Neural crest cell (in vitro differentiated cells): ENCODE results near the gene XRN2. TPM values are rescaled to one million over a fixed set of nuclear protein-coding genes. Genes with fewer than 3 reads are reported as not detected.
"Not testable (repeated sequence)": the region's sequence is repeated elsewhere in the genome, so short reads cannot be mapped to it uniquely, and the experiment has no call there.

Experiments used
- DNase-seq: peaks from one replicate; pipeline ENCODE4 v3.0.0; 2021; ENCODE audit warnings: low read depth, mixed read lengths, low spot score
- H3K27ac Mint-ChIP-seq: one replicate; pipeline ENCODE4 v1.8.0; 2021; ENCODE audit warnings: mild to moderate bottlenecking, mixed read lengths; ENCODE audit not compliant: unreplicated experiment
- H3K27me3 Mint-ChIP-seq: 2 replicates; pipeline ENCODE4 v1.8.0; 2021; ENCODE audit warnings: low read depth, mild to moderate bottlenecking, mixed read lengths
- H3K36me3 Mint-ChIP-seq: 2 replicates; pipeline ENCODE4 v1.8.0; 2021; ENCODE audit warnings: low read depth, mild to moderate bottlenecking, mixed read lengths
- H3K4me1 Mint-ChIP-seq: 2 replicates; pipeline ENCODE4 v1.8.0; 2021; ENCODE audit warnings: mixed read lengths
- H3K4me3 Mint-ChIP-seq: one replicate; pipeline ENCODE4 v1.8.0; 2021; ENCODE audit warnings: mild to moderate bottlenecking, mixed read lengths
- H3K9me3 Mint-ChIP-seq: 2 replicates; pipeline ENCODE4 v1.8.0; 2021; ENCODE audit warnings: mixed read lengths
- total RNA-seq: library from RNA; stranded (reverse); gene quantifications from 2 replicates; pipeline ENCODE4 v1.2.1, GENCODE V29; 2021
- TF ChIP-seq, protein P1 (sequence below): fragments of 200-600 bp; sonication (generic); conservative IDR thresholded peaks from 2 replicates; pipeline ENCODE4 v1.5.0; 2021; ENCODE audit warnings: antibody characterized with exemption, mild to moderate bottlenecking

XRN2 gene
- total RNA-seq, 1 donor from 2014 or later, result 101 TPM

DNA sequence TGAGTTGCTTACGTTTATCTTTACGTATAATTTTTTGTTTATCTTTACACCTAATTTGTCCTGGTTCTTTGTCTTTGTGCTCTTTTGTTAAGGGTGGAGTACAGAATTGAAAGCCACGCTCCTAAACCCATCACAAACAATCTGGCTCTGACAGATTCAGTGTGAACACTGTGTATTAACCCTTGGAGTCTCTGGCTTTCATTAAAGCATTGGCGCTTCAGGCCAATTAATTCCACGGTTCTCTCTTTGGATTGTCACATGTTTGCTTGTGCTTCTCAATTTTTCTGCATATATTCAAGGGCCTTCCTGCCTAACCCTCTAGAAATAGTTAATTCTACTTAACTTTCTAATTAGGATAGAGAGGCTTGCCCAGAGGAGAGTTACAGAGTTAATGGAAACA, 55.6 kb downstream of the XRN2 start:
- H3K4me1 Mint-ChIP-seq, result no peaks in the 10 kb centered on the region
- H3K9me3 Mint-ChIP-seq, result no peaks in the 10 kb centered on the region
- H3K27me3 Mint-ChIP-seq, result no peaks in the 10 kb centered on the region
- H3K4me3 Mint-ChIP-seq, result no peak overlapping the region
- TF ChIP-seq, protein P1, sequence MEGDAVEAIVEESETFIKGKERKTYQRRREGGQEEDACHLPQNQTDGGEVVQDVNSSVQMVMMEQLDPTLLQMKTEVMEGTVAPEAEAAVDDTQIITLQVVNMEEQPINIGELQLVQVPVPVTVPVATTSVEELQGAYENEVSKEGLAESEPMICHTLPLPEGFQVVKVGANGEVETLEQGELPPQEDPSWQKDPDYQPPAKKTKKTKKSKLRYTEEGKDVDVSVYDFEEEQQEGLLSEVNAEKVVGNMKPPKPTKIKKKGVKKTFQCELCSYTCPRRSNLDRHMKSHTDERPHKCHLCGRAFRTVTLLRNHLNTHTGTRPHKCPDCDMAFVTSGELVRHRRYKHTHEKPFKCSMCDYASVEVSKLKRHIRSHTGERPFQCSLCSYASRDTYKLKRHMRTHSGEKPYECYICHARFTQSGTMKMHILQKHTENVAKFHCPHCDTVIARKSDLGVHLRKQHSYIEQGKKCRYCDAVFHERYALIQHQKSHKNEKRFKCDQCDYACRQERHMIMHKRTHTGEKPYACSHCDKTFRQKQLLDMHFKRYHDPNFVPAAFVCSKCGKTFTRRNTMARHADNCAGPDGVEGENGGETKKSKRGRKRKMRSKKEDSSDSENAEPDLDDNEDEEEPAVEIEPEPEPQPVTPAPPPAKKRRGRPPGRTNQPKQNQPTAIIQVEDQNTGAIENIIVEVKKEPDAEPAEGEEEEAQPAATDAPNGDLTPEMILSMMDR, result no peak
- peaks cover 26% of the 10 kb centered on the region for H3K36me3 Mint-ChIP-seq
- H3K27ac Mint-ChIP-seq, result no peak overlapping the region
- DNase-seq, result no peak

DNA sequence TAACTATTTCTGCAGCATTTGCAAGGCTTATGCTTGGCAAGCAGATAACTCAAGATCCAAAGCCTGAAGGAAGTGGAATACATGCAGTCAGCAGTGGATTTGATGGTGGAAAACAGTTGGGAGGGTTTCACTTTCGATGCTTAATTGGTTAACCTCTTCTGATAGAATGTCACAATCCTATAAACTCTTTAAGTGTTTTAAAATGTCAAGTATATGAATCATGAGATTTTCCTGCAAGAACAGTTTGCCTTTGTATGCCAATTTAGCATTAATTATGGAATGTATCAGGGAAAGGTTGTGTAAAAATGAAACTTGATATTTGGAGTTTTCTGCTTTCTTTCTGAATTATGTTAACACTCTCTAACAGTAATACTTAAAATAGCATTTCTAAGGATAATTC, 57.6 kb downstream of the XRN2 start:
- Mint-ChIP-seq H3K4me3 (no peak overlapping the region), H3K9me3 (no peaks in the 10 kb centered on the region), H3K36me3 (peaks cover 26% of the 10 kb centered on the region), H3K27me3 (no peaks in the 10 kb centered on the region), H3K4me1 (no peaks in the 10 kb centered on the region), H3K27ac (no peak overlapping the region)
- TF ChIP-seq, protein P1, result no peak
- DNase-seq, result no peak

DNA sequence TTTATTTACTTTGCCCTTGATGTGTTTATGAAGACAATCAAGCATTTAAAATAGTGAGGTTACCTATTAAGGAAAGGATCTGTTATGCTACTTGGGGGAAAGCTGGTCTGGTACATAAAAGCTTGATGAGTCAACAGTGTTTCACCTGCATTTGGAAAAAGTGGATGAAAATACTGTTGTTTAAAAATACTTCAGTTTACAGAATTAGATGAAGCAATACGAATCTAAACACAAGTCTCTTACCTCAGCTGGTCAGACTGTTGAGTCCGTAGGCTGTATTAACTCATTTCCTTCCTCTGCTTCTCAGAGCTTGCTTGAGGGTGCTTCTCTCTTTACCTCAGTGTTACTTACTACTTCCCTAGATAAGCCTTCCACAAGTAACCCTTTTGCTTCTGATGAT, 58.1 kb downstream of the XRN2 start:
- H3K4me1 Mint-ChIP-seq, result no peaks in the 10 kb centered on the region
- H3K27me3 Mint-ChIP-seq, result no peaks in the 10 kb centered on the region
- H3K9me3 Mint-ChIP-seq, result no peaks in the 10 kb centered on the region
- H3K27ac Mint-ChIP-seq, result no peak overlapping the region
- TF ChIP-seq, protein P1, result no peak
- no peak for DNase-seq
- H3K36me3 Mint-ChIP-seq, result peaks cover 26% of the 10 kb centered on the region
- no peak overlapping the region for H3K4me3 Mint-ChIP-seq

DNA sequence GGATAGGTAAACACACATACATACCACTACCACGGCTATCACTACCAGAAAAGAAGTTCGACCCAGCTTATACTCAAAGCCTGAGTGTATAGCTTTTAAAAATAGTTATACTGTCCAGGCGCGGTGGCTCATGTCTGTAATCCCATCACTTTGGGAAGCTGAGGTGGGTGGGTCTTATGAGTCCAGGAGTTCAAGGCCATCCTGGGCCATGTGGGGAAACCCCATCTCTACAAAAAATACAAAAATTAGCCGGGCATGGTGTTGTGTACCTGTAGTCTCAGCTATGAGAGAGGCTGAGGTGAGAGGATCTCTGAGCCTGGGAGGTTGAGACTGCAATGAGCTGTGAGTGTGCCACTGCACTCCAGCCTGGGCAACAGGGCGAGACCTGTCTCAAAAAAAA, 61.3 kb downstream of the XRN2 start:
- H3K4me3 Mint-ChIP-seq, result no peak overlapping the region
- TF ChIP-seq, protein P1, result no peak
- H3K27me3 Mint-ChIP-seq, result no peaks in the 10 kb centered on the region
- peaks cover 33% of the 10 kb centered on the region for H3K36me3 Mint-ChIP-seq
- no peak overlapping the region for H3K27ac Mint-ChIP-seq
- no peaks in the 10 kb centered on the region for H3K9me3 Mint-ChIP-seq
- no peaks in the 10 kb centered on the region for H3K4me1 Mint-ChIP-seq
- no peak for DNase-seq

DNA sequence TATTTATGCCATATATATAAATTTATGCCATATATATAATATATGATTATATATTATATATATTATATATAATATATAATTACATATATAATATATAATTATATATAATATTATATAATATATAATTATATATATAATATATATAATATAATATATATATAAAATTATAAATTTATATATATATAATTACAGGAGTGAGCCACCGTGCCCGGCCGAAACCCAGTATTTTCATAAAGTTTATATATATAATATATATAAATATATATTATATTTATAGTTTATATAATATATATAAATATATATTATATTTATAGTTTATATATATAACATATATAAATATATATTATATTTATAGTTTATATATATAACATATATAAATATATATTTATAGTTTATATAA, 62.6 kb downstream of the XRN2 start:
- peaks cover 24% of the 10 kb centered on the region for H3K36me3 Mint-ChIP-seq
- no peak for DNase-seq
- no peak overlapping the region for H3K4me3 Mint-ChIP-seq
- H3K9me3 Mint-ChIP-seq, result no peaks in the 10 kb centered on the region
- peaks cover 2% of the 10 kb centered on the region for H3K4me1 Mint-ChIP-seq
- TF ChIP-seq, protein P1, result no peak
- no peaks in the 10 kb centered on the region for H3K27me3 Mint-ChIP-seq
- no peak overlapping the region for H3K27ac Mint-ChIP-seq

DNA sequence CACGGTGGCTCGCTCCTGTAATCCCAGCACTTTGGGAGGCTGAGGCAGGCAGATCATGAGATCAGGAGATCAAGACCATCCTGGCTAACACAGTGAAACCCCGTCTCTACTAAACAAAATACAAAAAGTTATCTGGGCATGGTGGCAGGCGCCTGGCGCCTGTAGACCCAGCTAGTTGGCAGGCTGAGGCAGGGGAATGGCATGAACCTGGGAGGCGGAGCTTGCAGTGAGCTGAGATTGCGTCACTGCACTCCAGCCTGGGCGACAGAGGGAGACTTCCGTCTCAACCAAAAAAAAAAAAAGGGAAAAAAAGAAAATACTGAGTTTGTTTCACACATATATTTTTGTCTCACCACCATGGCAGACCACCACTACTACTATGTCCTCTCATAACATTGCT, 63.1 kb downstream of the XRN2 start:
- not testable (repeated sequence) for H3K4me1 Mint-ChIP-seq, H3K9me3 Mint-ChIP-seq, H3K27me3 Mint-ChIP-seq, H3K27ac Mint-ChIP-seq, DNase-seq, H3K4me3 Mint-ChIP-seq
- peaks cover 24% of the 10 kb centered on the region for H3K36me3 Mint-ChIP-seq
